Glomerular visceral epithelial cell (primary cell): ENCODE measurements around the gene EIF5A.

Source experiments
- DNase-seq: peaks from one replicate; pipeline ENCODE4 v3.0.0-alpha.2; 2016; ENCODE audit errors: extremely low spot score

EIF5A gene

DNA sequence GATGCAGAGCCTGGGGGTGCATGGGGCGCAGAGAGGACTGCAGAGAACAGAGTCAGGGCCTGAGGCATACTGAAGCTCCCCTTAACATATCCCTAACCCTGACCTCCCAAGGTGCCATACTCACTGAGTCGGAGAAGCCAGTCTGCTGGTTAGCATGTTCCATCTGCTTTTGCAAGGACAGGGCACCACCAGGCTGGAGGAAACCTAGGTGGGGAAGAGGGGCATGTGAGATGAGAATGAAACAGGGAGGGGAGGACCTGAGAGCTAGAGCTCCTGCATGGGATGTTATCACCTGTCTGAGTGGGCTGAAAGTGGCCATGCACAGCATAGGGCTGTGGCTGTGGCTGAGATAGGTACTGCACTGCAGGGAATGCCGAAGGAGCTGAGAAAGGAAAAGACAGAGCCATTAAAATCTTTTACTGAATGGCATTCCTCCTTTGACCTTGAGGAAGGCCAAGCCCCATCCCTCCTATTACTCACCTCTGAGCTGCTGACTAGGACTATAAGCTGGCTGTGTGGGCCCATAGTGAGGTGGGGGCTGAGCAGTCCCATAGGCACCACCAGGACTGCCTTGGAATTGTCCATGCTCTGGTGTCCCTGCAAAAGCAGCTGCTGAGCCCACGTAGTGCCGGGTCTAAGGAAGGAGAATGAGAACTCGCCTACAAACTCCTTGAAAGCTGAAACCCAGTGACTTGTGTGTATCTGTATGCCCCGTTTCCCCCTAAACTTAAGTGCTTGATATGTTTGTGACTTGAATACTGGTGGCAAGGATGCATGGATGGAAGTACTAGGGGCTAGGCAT, 5.9 kb downstream of the EIF5A start:
- DNase-seq = peak; percentile 30

- no peak for DNase-seq
These were observed 6.7 kb downstream of the EIF5A start for GRCh38 chr17:7313890-7314718.

GRCh38 chr17:7314719-7315569, 7.5 kb downstream of the EIF5A start, which contains the start of gene GPS2:
TSS of gene GPS2 (minus strand) at chr17:7315360. CDS start at chr17:7315052, 308 bp downstream.
- DNase-seq = peak; percentile 85

- no peak for DNase-seq
These were observed 8.3 kb downstream of the EIF5A start for GRCh38 chr17:7315570-7316235.

- no peak for DNase-seq
These were observed 9.9 kb downstream of the EIF5A start for GRCh38 chr17:7317161-7317803.

- no peak for DNase-seq
These were observed 10.9 kb downstream of the EIF5A start for GRCh38 chr17:7318121-7318860.

DNA sequence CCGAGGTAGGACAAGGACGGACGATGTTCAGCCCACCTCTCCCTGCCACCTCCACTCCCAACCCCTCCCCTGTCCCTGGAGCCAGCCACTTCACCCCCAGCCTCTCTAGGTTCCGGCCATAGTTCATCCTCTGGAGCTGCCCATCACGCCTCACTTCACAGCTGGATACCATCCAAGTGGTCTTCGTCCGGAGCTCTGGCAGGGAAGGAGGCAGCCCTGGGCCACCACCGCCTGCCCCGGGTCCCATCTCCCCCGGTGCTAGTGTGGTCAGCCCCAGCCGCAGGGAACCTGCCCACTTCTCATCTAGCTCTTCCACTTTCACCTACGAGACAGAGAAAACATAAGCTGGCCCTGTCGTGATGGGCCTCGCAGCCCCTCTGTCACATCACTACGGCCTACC, 14.0 kb downstream of the EIF5A start:
- DNase-seq = no peak

DNA sequence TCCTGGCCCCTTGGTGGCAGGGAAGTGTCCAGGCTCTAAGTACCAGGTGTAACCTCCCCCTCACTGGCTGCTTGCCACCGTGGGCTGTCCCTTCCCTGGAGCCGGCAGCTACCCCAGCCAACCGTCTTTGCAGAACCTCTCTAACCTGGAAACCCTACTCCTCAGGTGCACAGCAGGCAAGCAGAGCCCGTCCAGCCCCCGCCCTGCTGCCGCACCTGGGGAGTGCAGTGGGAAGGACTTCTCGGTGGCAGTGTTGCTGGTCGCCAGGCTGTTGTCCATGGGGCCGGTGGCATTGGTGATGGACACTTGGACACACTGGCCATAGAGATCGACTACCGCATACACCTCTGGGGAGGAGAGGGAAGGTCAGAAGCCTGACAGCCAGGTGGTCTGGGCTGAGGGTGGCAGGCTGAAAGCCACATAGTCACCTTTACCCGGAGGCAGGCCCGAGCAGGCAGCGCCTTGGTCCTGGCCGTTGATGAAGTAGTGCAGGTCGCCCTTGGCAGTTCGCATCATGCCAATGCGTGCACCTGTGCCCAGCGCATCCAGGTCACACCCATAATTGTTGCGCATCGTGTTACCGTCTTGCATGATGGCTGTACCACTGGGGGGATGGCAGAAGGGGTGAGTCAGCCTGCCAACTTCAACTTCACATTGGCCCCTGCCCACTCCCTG, 15.2 kb downstream of the EIF5A start:
- DNase-seq = no peak

DNA sequence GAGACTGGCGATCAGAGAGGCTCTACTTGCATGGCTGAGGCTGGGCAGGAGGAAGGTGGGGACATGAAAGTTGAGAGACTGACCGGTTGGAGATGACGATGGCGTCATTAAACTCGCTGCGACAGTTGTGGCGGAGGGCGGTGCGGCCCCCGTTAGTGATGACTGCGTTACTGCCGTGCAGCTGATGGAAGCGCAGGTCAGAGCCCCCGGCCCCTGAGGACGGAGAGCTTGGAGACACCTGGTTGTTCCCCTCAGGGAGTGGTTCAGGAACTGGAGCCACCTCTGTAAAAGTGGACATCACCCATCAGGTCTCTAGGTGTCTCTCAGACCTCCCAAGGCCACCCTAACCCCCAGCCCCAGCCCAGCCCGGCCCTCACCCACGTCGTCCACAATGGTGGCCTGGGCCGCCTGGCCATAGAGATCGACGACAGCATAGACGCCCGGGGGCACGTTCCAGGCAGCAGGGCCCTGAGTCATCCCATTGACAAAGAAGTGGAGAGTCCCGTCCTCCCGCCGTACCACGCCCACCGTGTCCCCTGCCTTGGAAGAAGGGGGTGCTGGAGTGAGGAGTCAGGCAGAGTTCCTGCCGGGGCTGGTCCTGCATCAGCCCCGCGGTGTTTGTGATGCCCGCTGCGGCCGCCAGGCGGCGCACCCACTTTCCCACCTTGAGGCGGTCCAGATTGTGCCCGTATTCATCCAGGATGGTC, 16.5 kb downstream of the EIF5A start:
- DNase-seq = no peak

GRCh38 chr17:7324438-7324779, 17.0 kb downstream of the EIF5A start:
- DNase-seq = no peak

DNA sequence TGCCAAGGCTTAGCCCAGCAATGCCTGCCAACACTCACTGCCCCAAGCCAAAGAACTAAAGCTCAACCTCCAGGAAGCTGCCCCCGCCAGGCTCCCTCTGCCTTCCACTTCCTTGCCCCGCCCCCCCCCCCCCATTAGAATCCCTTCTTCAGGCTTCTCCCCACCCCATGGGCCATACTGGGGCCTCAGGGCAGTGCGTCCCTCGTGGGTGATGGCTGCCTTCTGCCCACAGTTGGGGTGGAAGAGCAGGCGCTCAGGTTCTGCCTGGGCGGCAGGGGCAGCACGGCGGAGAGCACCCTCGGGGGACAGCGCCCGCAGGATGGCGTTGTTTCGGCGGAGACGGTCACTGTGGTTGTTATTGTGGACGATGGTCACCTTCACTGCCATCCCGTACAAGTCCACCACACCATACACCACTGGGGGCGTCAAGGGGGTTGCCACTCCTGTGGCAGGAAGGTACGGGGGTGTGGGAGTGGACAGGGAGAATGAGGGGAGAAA, 17.7 kb downstream of the EIF5A start:
- DNase-seq = no peak

DNA sequence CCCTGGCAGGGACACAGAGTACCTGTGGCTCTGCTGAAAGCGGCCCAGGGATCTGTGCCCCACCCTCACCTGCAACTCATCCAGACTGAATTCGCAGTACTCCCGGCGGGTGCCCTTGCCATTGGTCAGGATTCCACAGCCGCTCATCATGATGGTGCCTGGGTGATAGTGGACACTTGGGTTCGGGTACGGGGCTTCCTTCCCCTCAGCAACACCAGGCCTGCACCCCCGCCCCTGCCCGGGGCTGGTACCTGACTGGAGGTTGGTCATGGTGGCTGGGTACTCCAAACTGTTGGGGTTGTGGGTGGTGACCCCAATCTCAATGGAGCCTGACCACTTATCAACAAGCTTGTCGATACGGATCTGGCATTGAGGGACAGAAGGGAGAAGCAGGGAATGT, 18.8 kb downstream of the EIF5A start:
- no peak for DNase-seq

DNA sequence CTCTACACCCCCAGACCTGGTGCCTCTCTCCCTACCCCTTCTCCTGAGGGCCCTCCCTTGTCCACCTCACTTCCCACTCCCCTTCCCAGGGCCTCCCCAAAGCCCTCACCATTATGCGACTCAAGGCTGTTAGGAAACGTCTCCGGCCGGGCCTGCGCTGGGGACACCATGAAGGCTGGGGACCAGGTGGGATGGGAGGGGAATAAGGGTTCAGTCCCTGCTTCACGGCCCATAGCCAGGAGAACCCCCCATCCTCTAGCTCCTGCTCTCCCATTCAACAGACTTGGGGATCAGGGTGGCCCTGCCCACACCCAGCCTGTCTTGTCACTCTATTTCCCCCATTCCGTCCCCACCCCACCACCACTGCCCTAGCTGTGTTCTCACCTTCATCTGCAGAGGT, 19.6 kb downstream of the EIF5A start:
- no peak for DNase-seq

DNA sequence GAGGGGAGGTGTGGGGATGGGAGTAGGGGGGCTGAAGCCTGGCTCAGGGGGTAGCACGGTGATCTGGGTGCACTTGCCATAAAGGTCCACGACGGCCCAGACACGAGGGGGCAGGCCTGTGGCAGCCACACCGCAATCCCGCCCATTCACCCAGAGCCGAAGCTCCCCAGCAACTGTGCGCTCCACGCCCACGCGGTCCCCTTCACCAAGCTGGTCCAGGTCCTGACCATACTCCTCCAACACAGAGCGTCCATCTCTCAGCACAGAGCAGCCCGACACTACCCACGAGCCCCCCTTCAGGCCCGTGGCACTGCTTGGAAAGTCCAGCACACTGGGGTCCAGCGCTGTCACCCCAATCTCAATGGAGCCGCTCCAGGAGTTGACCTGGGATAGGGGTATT, 20.1 kb downstream of the EIF5A start:
- DNase-seq = no peak

DNA sequence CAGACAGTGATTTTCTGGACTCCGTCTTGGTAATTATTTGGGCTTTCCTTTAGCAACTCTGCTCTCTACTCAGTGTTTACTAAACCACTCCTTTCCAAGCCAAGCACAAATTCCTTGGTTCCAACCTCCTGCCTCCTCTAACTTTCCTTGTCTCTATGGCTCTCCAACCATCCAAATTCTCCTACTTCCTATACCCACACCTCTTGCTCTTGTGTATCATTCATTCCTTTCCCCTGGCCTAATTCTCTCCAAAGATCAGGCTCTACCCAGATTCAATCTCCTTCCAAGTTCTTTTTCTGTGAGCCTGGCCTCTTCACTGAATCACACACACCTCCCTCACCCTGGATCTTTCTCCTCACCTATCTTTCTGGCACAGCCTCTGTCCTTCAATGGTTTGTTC, 20.6 kb downstream of the EIF5A start:
- no peak for DNase-seq

GRCh38 chr17:7328840-7329373, 21.5 kb downstream of the EIF5A start, which contains the start of gene NEURL4:
TSS of gene NEURL4 (minus strand) at chr17:7329335. CDS start at chr17:7329312, 23 bp downstream.
- DNase-seq = peak; percentile 27

GRCh38 chr17:7329374-7329996, 22.1 kb downstream of the EIF5A start:
- peak; percentile 99 for DNase-seq

DNA sequence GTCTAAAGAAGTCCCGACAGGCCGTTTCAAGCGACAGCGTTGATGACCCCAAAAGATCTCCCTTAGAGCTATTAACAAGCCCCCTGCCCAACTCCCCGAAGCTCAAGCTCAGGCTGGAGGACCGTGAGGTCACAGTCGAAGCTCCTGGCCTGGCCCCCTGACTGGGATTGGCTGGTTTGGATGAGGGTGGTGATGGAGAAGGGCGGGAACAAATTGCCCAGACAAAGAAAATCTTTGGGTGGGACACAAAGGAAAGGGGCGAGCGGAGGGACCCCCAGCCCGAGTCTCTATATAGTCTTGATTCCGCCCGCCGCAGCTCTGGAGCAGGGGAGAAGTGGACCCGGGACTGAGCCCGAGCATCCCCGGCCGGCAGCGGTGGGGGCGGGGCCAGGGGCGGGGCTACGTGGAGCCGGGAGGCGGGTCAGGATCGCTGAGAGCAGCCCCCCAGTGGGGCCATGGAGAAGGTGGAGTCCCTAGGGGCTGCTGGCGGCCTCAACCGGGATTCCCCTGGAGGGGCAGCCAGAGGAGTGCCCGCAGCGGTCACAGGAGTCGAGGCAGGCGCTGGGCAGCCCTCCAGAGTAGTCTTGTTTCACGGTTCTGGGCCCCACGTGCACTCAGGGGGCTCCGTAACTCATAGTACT, 22.7 kb downstream of the EIF5A start:
- DNase-seq = peak; percentile 80
